Non-pigmented ciliary epithelial cell (primary cell): ENCODE measurements around the gene SLC36A3.
A peak's percentile ranks its signal among the peaks of the same experiment; 100 is the strongest.
"Not testable (repeated sequence)": the region's sequence is repeated elsewhere in the genome, so short reads cannot be mapped to it uniquely, and the experiment has no call there.

Experiments used
- DNase-seq: peaks from one replicate; pipeline ENCODE4 v3.0.0-alpha.2; 2010; ENCODE audit warnings: low read depth

SLC36A3 gene

GRCh38 chr5:151303666-151304065 lies at the start of gene SLC36A3:
TSS of gene SLC36A3 (minus strand) at chr5:151303766. CDS start at chr5:151303354, 412 bp downstream.
- no peak for DNase-seq

DNA sequence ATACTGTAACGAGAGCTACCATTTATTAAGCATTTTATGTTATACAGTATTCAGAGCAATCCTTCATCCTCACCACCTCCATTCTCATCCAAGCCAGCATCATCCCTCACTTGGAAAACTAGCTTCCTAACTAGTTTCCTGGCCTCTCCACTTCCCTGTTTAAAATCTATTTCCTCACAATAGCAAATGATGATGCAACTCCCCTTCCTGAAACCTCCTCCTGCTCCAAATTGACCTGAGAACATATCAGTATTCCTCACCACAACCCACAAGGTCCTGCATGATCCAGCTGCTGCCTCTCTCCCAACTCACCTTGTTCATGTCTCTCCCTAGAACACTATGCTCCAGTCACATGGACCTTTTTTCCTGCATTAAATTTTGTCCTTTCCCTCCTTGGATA lies 48.1 kb upstream of the SLC36A3 start:
- DNase-seq, result no peak

- no peak for DNase-seq
Measured at GRCh38 chr5:151348789-151349188, 45.2 kb upstream of the SLC36A3 start.

- no peak for DNase-seq
Measured at GRCh38 chr5:151347369-151347768, 43.8 kb upstream of the SLC36A3 start, which contains the start of gene SLC36A2. TSS of gene SLC36A2 (minus strand) at chr5:151347559. CDS start at chr5:151347460, 99 bp downstream.

DNA sequence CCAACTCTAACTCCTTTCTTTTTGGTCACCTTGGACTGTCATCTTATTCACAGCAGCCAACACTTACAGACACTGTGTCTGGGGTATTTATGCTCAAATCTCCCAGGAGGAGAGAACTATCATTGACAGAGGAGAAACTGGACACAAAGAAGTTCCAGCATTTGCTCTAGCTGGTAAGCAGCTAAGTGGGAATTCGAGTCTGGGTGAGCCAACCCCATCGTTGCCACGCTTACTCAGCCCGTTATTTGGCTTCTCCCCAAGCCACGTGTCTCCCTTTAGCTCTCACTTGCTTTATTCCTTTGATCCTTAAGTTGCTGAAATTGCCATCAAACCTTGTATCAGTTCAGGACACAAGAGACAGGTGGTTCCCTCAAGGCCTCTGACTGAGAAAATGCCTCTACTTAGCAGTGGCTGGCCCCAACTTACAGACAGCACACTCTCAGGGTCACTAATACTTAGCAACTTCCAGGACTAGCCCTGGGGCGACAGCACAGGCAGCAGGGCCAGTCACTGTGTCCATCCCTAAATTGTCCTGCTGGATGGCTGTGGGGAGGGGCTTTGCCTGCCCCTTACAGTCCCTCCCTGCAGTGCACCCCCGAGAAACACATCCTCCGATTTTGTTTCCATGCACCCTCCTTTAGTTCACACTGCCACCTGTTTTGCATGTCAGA lies 42.4 kb upstream of the SLC36A3 start:
- no peak for DNase-seq

DNA sequence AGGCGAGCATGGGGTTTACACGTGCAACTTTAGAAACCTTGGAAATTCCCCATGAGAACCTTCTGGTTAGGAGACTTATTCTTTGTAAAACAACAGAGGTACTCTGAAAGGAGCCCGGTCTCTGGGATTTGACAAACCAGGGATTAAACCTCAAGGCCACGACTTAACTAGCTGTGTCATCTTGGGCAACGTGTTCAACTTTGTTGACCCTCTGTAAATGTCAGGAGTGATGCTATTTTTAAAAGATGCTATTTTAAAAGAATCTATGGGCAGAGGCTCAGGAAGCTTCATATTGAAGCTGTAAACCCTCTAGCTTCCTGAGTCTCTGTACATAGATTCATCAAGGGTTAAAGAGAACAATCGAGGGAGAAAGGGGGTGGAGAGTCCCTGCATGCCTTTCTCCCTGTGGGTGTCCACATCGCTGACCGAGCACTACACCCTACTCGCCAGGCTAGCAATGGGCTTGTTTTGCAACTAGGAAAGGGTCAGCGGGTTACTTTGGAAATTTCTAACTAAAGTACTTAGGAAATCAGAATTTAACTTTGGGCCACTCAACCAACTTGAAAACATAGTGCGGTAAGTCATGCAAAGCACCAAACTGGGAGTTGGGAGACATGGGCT lies 41.7 kb upstream of the SLC36A3 start:
- DNase-seq, result no peak

GRCh38 chr5:151344088-151344487 lies 40.5 kb upstream of the SLC36A3 start:
- DNase-seq, result no peak

GRCh38 chr5:151340004-151340403 lies 36.4 kb upstream of the SLC36A3 start:
- DNase-seq, result no peak

DNA sequence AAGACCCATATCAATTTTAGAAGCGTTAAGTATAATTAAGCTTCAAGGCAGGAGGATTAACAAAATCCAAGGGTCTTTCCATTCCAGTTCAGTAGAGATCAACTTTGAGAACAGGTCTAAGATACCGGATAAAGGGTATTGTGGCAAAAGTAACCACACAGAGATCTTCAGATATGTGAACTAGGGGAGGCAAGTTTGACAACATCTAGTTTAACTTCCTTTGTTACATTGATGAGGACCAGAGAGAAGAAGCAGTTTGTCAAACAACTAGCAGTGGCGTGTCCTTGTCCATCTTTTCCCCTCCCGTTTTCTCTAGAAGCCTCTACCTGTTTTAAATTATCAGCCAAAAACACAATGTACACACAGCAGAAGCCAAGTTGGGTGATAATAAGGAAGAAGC lies 35.2 kb upstream of the SLC36A3 start:
- DNase-seq, result no peak

DNA sequence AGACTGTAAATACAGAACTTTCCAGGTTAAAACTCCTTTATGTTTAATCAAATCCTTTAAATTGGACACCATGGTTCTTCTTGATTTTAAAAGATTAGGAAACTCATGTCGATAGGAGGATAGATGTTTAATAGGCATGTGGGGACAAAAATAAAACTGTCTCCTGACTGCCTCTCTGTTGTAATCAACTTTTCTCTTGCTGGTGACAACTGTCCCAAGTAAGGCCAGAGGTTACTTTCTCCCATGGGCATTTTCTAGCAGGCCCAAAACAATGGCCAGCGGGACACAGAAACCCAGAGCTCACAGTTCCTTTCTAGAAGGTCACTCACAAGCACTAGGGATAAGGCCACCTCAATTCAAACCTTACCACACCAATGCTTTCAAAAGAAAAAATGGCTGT lies 29.3 kb upstream of the SLC36A3 start:
- DNase-seq, result no peak

DNA sequence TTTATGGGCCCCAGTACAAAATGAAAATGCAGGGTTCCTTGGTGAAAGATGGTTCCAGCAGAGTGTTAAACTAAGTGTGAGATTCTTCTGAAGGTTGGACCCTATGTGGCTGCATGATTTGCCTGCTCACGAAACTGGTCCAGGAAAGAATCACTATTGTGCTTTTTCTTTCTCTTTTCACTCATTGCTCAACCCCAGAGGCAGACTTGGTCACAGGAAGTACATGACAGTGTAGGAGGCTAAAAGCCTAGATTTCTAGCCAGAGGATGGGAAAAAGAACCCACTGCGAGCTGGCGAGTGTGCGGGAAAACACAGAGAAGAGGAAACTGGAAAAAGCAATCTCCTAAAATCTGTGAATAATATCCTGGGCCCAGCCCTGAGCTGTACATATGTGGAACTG lies 25.2 kb upstream of the SLC36A3 start:
- DNase-seq, result no peak

GRCh38 chr5:151327585-151327984 lies 24.0 kb upstream of the SLC36A3 start:
- DNase-seq, result no peak

DNA sequence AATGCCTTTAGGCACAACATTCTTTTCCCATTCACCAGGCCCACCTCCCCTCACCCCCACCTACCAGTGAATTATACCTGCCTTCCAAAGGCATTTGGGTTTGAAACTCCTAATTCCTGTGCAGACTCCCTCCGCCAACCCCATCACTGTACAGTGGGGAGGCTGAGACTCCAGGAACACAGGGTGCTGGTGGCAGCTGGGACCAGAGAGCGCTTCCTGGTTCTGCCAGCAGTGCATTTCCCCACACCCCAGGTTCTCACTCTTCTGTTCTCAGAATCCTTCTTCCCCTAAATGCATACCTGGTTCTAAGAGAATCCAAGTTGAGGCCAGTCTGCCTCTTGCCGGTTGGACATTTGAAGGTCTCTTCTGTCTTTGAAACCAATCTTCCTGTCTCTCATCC lies 22.7 kb upstream of the SLC36A3 start:
- DNase-seq, result no peak

GRCh38 chr5:151320481-151320880 lies 16.9 kb upstream of the SLC36A3 start:
- no peak for DNase-seq

- no peak for DNase-seq
Measured at GRCh38 chr5:151318850-151319732, 15.5 kb upstream of the SLC36A3 start.

DNA sequence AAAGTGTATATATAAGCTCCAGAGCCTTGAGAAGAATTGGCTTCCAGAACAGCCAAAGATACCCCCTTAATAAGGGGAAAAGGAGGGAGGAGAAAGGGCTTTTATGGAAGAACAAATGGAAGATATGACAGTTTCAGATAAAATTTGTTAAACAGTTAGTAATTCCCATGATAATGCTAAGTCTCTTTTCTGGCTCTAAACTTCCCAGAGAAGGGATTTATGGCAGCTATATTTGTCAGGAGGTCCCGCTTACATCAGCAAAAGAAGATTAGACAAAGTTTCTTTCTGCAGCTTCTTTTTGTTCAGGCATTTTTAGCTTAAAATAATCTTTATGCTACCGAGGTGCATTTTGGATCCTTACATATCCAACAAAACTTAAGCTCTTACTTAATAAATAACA lies 14.3 kb upstream of the SLC36A3 start:
- no peak for DNase-seq

GRCh38 chr5:151315998-151316597 lies 12.5 kb upstream of the SLC36A3 start:
- DNase-seq, result peak; percentile 24

DNA sequence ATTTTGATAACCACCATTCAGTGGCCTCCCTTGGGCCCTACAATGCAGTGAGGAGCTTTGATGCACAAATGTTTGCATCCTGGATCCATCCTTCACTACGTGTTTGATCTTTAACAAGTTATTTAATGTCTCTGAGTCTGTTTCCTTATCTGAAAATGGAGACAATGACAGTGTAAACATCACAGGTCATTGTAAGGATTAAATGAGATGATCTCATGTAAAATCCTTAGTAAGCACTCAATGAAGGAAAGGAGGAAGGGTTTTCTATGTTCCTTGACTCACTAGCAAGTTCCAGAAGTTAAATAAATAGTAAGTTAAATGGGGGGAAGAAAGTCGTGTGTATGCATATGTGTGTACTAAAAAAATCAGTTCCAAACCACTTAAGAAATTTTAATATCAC lies 9.8 kb upstream of the SLC36A3 start:
- DNase-seq, result no peak

GRCh38 chr5:151312756-151313324 lies 9.3 kb upstream of the SLC36A3 start:
- no peak for DNase-seq

DNA sequence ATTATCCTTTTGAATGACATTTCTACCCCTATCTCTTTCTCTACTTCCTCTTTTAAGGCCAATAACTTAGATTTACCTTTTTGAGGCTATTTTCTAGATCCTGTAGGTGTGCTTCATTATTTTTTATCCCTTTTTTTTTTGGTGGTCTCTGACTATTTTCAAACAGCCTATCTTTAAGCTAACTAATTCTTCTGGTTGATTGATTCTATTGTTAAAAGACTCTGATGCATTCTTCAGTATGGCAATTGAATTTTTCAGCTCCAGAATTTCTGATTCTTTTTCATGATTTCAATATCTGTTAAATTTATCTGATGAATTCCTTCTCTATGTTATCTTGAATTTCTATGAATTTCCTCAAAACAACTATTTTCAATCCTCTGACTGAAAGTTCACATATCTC lies 7.4 kb upstream of the SLC36A3 start:
- DNase-seq, result no peak

GRCh38 chr5:151309821-151310220 lies 6.3 kb upstream of the SLC36A3 start:
- not testable (repeated sequence) for DNase-seq

- not testable (repeated sequence) for DNase-seq
Measured at GRCh38 chr5:151309266-151309665, 5.7 kb upstream of the SLC36A3 start.
